GM12801 (cell line): ENCODE measurements around the gene TMED4.

Experiments used
- CTCF ChIP-seq: IDR thresholded peaks from one replicate; pipeline ENCODE4 v1.5.1; 2011; ENCODE audit warnings: control low read depth; ENCODE audit not compliant: insufficient read length; ENCODE audit errors: extremely low read depth

The TMED4 gene

GRCh38 chr7:44572771-44573170, 9.3 kb downstream of the TMED4 start:
- no peak for TF ChIP-seq CTCF

GRCh38 chr7:44569959-44570358, 12.1 kb downstream of the TMED4 start:
- TF ChIP-seq CTCF: no peak

GRCh38 chr7:44568771-44569560, 13.1 kb downstream of the TMED4 start:
- no peak for TF ChIP-seq CTCF

- TF ChIP-seq CTCF: no peak
These were observed 14.1 kb downstream of the TMED4 start for GRCh38 chr7:44567884-44568283.

GRCh38 chr7:44566680-44567079, 15.4 kb downstream of the TMED4 start:
- TF ChIP-seq CTCF: no peak

GRCh38 chr7:44565795-44566559, 16.1 kb downstream of the TMED4 start:
- TF ChIP-seq CTCF: no peak

- TF ChIP-seq CTCF: no peak
These were observed 16.8 kb downstream of the TMED4 start for GRCh38 chr7:44565097-44565794.
